NCI-H1694 treated with DMSO at 0.1 percent for 48 hours (cell line): ENCODE results near the gene ADAMTS2.
"Not testable (repeated sequence)": the region's sequence is repeated elsewhere in the genome, so short reads cannot be mapped to it uniquely, and the experiment has no call there.

Source experiments
- DNase-seq: peaks from one replicate; lab custom pipeline; 2025; lab: John Stamatoyannopoulos, UW

Gene ADAMTS2

DNA sequence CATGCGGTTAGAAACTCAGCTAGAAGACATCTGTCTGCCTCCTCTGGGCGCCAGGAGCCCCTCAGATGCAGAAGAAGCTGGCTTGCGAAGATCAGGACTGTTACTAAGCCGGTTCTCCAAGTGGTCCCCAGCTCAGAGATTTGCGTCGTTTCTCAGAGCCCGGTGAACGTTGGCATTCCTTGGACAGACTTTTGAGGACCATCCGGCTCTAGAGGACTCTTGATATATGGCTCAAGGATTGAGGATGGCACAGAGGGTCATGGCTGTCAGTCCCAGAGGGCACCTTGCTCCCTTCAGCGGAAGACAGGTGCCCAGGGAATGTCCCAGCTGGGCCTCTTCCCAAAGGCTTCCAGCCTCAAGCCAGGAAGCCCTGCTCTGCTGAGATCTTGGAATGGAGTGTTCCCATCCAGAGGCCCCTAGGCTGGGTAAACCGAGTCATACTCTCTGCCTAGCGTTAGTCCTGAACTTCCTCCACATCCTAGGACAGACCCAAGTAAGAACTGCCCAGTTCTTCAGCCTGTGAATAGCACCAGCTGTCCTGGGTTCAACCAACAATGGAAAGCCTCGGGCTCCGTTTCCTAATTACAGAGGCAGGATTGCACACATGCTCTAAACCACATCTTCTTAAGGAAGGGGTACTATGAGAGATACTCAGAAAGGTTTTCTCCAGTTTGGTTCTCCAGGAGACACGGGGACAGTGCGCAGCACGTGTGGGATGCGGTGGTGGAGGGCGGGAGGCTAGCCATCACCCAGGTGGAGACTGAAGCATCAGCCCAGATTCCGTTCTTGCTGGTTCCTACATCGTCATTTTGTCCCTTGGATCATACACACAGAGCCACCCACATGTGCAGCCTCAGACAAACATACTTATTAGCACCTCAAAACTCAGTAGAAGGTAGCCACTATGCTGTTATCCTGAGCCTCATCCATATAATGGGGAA lies 233.7 kb downstream of the ADAMTS2 start:
- DNase-seq = no peak

DNA sequence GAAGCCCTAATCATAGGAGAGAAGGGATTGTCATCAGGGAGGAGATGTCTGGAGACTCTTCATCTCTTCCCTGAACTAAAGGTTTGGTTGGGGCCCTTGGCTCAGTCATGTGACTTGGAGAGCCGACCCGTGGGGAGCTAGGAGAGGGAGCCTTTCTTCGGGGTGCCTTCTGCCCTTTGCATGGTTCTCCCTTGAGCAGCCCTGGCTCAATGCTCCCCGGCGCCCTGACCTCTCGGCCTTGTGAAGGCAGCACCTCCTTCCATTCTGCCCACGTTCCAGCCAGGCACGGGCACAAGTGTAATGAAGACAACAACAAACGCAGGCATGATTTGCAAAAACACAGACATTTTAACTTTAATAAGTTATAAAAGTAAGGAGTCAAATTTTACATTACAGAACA lies 234.7 kb downstream of the ADAMTS2 start:
- DNase-seq = no peak

GRCh38 chr5:179101282-179101681 lies 244.0 kb downstream of the ADAMTS2 start:
- not testable (repeated sequence) for DNase-seq

DNA sequence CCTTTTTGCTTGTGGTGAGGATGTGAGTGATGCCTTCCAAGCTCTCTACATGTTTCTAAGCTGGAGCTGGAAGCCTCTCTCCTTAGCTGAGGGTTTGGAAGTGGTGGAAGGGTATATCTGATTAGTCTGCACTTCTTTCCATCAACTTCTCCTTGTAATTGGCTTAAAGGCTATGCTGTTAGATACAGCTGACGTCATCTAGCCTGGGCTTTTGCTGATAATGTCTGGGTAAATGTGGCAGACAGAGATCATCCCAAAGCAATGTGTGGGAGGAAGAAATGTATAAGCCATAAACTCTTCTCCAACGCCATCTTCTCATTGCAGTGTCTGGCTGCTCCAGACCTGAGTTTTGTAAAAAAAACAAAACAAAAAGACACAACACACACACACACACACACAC lies 255.8 kb downstream of the ADAMTS2 start:
- DNase-seq = no peak

DNA sequence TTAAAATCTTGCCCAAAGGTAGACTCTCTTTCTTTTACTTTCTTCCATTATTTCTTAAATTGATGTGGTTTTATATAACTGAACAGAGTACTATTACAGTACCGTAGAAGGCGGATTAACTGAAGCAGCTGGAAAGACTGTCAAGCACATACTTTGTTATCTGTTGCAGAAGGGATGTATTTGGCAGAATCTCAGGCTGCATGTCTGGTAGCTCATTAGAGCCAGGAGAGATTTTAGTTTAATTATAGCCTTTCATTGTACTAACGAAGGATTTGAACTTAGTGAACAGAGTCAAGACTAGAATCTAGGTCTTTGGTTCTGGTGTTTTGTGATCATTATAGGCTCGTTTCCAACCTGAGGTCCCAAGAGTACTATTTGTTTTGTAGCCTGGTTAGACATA lies 264.5 kb downstream of the ADAMTS2 start:
- no peak for DNase-seq

- no peak for DNase-seq
These were observed 265.9 kb downstream of the ADAMTS2 start for GRCh38 chr5:179079165-179079987.

DNA sequence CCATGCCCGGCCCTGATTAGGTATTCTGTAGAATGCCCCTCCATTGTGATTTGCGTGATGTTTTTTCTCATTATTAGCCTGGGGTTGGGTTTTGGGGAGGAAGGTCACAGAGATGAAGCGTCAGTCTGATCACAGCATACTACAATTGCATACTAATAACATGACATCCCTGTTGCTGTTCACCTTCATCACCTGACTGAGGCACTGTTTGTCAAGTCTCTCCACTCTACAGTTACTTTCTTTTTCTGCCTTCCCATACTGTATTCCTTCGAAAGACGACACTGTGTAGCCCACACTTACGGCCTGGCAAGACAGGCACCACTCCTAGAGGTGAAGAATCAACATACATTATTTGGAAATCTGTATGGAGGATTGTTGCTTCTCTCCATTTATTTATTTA lies 279.6 kb downstream of the ADAMTS2 start:
- DNase-seq = no peak

DNA sequence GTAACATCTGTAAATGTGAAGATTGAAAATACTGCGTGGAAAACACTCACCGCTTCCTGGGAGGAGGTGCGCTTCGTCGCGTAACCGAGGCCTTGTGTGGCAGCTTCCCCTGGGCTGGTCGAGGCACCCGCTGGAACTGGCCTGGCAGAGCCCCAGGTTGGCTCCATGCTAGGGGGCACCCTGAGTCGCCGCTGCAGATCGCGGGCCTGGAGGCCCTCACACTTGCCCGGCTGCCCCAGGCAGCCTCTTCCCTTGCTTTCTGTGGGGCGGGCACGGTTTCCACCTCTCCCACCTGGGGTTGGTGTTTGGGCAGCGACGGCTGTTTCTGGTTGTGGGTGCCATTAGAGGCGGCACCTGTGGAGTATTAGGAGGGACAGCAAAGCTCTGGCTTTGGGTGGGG lies 284.2 kb downstream of the ADAMTS2 start:
- DNase-seq = no peak
